Smooth muscle cell (in vitro differentiated cells): ENCODE measurements around the gene ERO1B. TPM values are rescaled to one million over a fixed set of nuclear protein-coding genes. Genes with fewer than 3 reads are reported as not detected.

ENCODE experiments used
- DNase-seq: peaks from one replicate; lab custom pipeline; 2025; ENCODE audit not compliant: unreplicated experiment; lab: John Stamatoyannopoulos, UW
- H2AFZ ChIP-seq: fragments of 200-600 bp; sonication (generic); 2 replicates; pipeline ENCODE4 v1.6.0; 2016; ENCODE audit warnings: antibody characterized with exemption, low read depth, mild to moderate bottlenecking
- H3F3A ChIP-seq: fragments of 200-600 bp; sonication (generic); 2 replicates; pipeline ENCODE4 v1.6.0; 2017; ENCODE audit warnings: antibody characterized with exemption, low read depth
- H3K27ac ChIP-seq: fragments of 200-600 bp; sonication (generic); 2 replicates; pipeline ENCODE4 v1.5.1; 2016; ENCODE audit warnings: low read depth, mild to moderate bottlenecking
- H3K27me3 ChIP-seq: fragments of 200-600 bp; sonication (generic); 2 replicates; pipeline ENCODE4 v1.6.1; 2016; ENCODE audit warnings: low read depth, mild to moderate bottlenecking
- H3K36me3 ChIP-seq: fragments of 200-600 bp; sonication (generic); 2 replicates; pipeline ENCODE4 v1.5.1; 2016; ENCODE audit warnings: low read depth
- H3K4me1 ChIP-seq: fragments of 200-600 bp; sonication (generic); 2 replicates; pipeline ENCODE4 v1.5.1; 2016; ENCODE audit warnings: low read depth
- H3K4me2 ChIP-seq: fragments of 200-600 bp; sonication (generic); 2 replicates; pipeline ENCODE4 v1.6.0; 2016; ENCODE audit warnings: mild to moderate bottlenecking
- H3K4me3 ChIP-seq: fragments of 200-600 bp; sonication (generic); 2 replicates; pipeline ENCODE4 v1.5.1; 2016; ENCODE audit warnings: mild to moderate bottlenecking
- H3K79me2 ChIP-seq: fragments of 200-600 bp; sonication (generic); 2 replicates; pipeline ENCODE4 v1.6.0; 2016; ENCODE audit warnings: low read depth, mild to moderate bottlenecking
- H3K9ac ChIP-seq: fragments of 200-600 bp; sonication (generic); 2 replicates; pipeline ENCODE4 v1.6.0; 2016; ENCODE audit warnings: low read depth
- H3K9me3 ChIP-seq: fragments of 200-600 bp; sonication (generic); replicated peaks from 2 replicates; pipeline ENCODE4 v1.5.1; 2016; ENCODE audit warnings: low read depth
- H4K20me1 ChIP-seq: fragments of 200-600 bp; sonication (generic); 2 replicates; pipeline ENCODE4 v1.6.0; 2016; ENCODE audit warnings: low read depth
- whole genome bisulfite sequencing: methylation state at CpG from one replicate; pipeline ENCODE4 v1.1.7; 2016; ENCODE audit warnings: low lambda C conversion rate; 5-methylcytosine and 5-hydroxymethylcytosine counted together
- polyA plus RNA-seq: library from polyadenylated mRNA; unstranded; fragments of >200 nt; fragmentation: Nextera tagmentation; extraction: Ambion mirVana; gene quantifications from 2 replicates; pipeline ENCODE4 v1.2.1, GENCODE V29; 2016
- total RNA-seq: library from RNA; depleted of rRNA; stranded (reverse); fragments of >200 nt; gene quantifications from 2 replicates; pipeline ENCODE4 v1.2.3, GENCODE V29; 2014
- TF ChIP-seq, protein P1 (sequence below): fragments of 200-600 bp; sonication (generic); IDR thresholded peaks from 2 replicates; pipeline ENCODE4 v1.5.1; 2017; ENCODE audit warnings: borderline replicate concordance, mild to moderate bottlenecking, antibody characterized with exemption; ENCODE audit not compliant: insufficient read depth, poor library complexity, severe bottlenecking

ERO1B gene
- total and polyA plus RNA-seq, 2 experiments from 2014 or later = 1.3 to 1.9 TPM

DNA sequence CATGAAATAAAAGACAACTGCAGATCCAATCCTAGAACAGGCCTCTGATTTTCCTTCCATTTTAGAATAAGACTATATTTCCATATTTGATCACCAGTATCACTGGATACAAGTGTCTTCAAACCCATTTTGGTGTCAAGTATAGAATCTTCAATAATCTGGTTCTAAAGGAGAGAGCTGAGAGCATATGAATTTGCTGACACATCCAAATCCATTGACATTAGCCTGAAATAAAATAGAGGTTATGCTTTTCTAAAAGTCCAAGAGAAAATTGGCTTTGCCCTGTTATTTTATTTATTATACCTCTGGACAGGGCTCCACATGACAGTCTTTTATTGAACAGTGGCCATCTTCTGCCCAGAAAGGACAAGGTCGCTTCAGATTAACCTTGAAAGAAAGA is 28.6 kb downstream of the ERO1B start:
- WGBS = 85% methylated on average over 1 of the region's 1 CpG
- Histone ChIP-seq H3K9ac (no peak overlapping the region), H3K27ac (no peak overlapping the region), H3F3A (no peaks in the 10 kb centered on the region), H3K4me2 (no peak overlapping the region), H2AFZ (no peak overlapping the region), H3K27me3 (no peaks in the 10 kb centered on the region), H3K4me3 (no peak overlapping the region), H3K9me3 (peaks cover 6% of the 10 kb centered on the region), H3K79me2 (no peaks in the 10 kb centered on the region), H4K20me1 (no peaks in the 10 kb centered on the region), H3K36me3 (no peaks in the 10 kb centered on the region), H3K4me1 (no peaks in the 10 kb centered on the region)
- TF ChIP-seq, protein P1, sequence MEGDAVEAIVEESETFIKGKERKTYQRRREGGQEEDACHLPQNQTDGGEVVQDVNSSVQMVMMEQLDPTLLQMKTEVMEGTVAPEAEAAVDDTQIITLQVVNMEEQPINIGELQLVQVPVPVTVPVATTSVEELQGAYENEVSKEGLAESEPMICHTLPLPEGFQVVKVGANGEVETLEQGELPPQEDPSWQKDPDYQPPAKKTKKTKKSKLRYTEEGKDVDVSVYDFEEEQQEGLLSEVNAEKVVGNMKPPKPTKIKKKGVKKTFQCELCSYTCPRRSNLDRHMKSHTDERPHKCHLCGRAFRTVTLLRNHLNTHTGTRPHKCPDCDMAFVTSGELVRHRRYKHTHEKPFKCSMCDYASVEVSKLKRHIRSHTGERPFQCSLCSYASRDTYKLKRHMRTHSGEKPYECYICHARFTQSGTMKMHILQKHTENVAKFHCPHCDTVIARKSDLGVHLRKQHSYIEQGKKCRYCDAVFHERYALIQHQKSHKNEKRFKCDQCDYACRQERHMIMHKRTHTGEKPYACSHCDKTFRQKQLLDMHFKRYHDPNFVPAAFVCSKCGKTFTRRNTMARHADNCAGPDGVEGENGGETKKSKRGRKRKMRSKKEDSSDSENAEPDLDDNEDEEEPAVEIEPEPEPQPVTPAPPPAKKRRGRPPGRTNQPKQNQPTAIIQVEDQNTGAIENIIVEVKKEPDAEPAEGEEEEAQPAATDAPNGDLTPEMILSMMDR = no peak
- DNase-seq = no peak

DNA sequence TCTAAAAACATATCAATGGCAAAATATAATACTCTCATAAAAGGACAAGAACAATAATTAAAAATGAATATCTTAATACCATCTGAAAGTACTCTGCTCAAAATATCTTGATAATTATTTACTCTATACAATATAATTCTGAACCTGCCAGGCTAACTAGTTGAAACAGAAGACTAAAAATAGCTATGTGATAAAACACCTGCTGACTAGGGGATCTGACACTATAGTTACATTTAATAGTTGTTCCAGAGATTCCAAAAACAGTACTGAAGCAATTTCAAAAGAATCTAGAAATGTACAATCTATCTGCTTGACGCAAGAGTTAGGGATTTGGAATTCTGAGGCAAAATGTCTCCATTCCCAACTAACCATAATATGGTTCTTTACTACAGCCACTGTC is 30.2 kb downstream of the ERO1B start:
- 92% methylated on average over 1 of the region's 1 CpG for WGBS
- Histone ChIP-seq H4K20me1 (no peaks in the 10 kb centered on the region), H3K27me3 (no peaks in the 10 kb centered on the region), H3K9ac (no peak overlapping the region), H3K4me2 (no peak overlapping the region), H3K4me1 (no peaks in the 10 kb centered on the region), H3F3A (no peaks in the 10 kb centered on the region), H3K4me3 (no peak overlapping the region), H3K9me3 (no peaks in the 10 kb centered on the region), H3K36me3 (no peaks in the 10 kb centered on the region), H3K79me2 (no peaks in the 10 kb centered on the region), H3K27ac (no peak overlapping the region), H2AFZ (no peak overlapping the region)
- TF ChIP-seq, protein P1 = no peak
- no peak for DNase-seq

DNA sequence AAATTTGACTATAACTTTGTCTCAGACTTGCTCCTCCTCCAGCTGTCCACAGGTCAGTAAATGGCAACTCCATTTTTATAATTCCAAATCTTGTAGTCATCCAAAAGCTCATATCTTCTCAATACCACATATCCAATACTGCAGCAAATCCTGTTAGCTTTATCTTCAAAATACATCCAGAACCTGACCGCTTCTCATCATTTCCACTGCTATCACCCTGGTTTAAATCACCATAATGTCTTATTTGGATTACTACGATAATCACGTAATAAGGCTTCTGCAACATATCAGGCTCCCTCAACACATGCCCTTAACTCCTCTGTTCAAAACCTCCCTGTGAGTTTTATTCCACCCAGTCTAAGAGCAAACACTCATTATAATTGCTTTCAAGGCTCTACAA is 34.5 kb downstream of the ERO1B start:
- Histone ChIP-seq H3K27me3 (no peaks in the 10 kb centered on the region), H3K4me3 (no peak overlapping the region), H2AFZ (no peak overlapping the region), H4K20me1 (no peaks in the 10 kb centered on the region), H3K27ac (no peak overlapping the region), H3F3A (no peaks in the 10 kb centered on the region), H3K4me1 (no peaks in the 10 kb centered on the region), H3K9ac (no peak overlapping the region), H3K36me3 (no peaks in the 10 kb centered on the region), H3K4me2 (no peak overlapping the region), H3K9me3 (no peaks in the 10 kb centered on the region), H3K79me2 (no peaks in the 10 kb centered on the region)
- TF ChIP-seq, protein P1 = no peak
- DNase-seq = no peak
- WGBS = 87% methylated on average over 3 of the region's 3 CpGs

DNA sequence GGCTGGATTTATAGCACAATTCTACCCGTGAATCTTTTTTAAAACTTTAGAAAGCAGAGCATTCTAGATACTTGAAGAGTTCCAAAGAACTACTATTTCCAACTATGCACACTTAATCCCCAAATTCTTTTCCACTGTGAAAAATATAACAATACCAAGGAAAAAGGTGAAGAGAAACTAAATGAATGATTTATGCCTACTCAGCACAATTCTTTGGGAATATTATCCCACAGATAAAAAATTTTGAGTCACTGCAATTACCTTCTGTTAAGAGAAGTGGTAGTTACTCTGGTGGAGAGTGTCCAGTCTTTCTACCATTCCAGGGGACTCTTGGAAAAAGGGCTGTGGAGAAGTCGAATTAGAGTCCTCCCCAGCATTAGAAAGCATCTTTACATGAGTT is 39.2 kb downstream of the ERO1B start:
- Histone ChIP-seq H3K9me3 (no peaks in the 10 kb centered on the region), H3K9ac (no peak overlapping the region), H3K27ac (no peak overlapping the region), H2AFZ (no peak overlapping the region), H3K27me3 (no peaks in the 10 kb centered on the region), H3K4me3 (no peak overlapping the region), H3F3A (no peaks in the 10 kb centered on the region), H4K20me1 (no peaks in the 10 kb centered on the region), H3K36me3 (no peaks in the 10 kb centered on the region), H3K4me2 (no peak overlapping the region), H3K4me1 (no peaks in the 10 kb centered on the region), H3K79me2 (no peaks in the 10 kb centered on the region)
- 90% methylated on average over 2 of the region's 2 CpGs for WGBS
- TF ChIP-seq, protein P1 = no peak
- DNase-seq = no peak
